Osteocyte (in vitro differentiated cells): ENCODE data around the gene OIT3. TPM values are rescaled to one million over a fixed set of nuclear protein-coding genes. Genes with fewer than 3 reads are reported as not detected.
A peak's percentile ranks its signal among the peaks of the same experiment; 100 is the strongest.
"Not testable (repeated sequence)": the region's sequence is repeated elsewhere in the genome, so short reads cannot be mapped to it uniquely, and the experiment has no call there.

Experiments used
- DNase-seq: peaks from one replicate; pipeline ENCODE4 v3.0.0; 2021; ENCODE audit warnings: mixed read lengths; ENCODE audit not compliant: unreplicated experiment; ENCODE audit errors: extremely low spot score
- H3K27ac Mint-ChIP-seq: one replicate; pipeline ENCODE4 v1.8.0; 2021; ENCODE audit warnings: mild to moderate bottlenecking, mixed read lengths; ENCODE audit not compliant: unreplicated experiment
- H3K27me3 Mint-ChIP-seq: one replicate; pipeline ENCODE4 v1.8.0; 2021; ENCODE audit warnings: mixed read lengths; ENCODE audit not compliant: unreplicated experiment
- H3K36me3 Mint-ChIP-seq: one replicate; pipeline ENCODE4 v1.8.0; 2021; ENCODE audit warnings: mixed read lengths; ENCODE audit not compliant: unreplicated experiment
- H3K4me1 Mint-ChIP-seq: one replicate; pipeline ENCODE4 v1.8.0; 2021; ENCODE audit warnings: mixed read lengths; ENCODE audit not compliant: unreplicated experiment
- H3K4me3 Mint-ChIP-seq: one replicate; pipeline ENCODE4 v1.8.0; 2021; ENCODE audit warnings: mild to moderate bottlenecking, moderate library complexity, mixed read lengths; ENCODE audit not compliant: unreplicated experiment
- H3K9me3 Mint-ChIP-seq: one replicate; pipeline ENCODE4 v1.8.0; 2021; ENCODE audit warnings: mixed read lengths; ENCODE audit not compliant: unreplicated experiment
- total RNA-seq: library from RNA; stranded (reverse); gene quantifications from 2 replicates; pipeline ENCODE4 v1.2.1, GENCODE V29; 2021
- TF ChIP-seq, protein P1 (sequence below): fragments of 200-600 bp; sonication (generic); IDR thresholded peaks from 2 replicates; pipeline ENCODE4 v1.5.0; 2021; ENCODE audit warnings: antibody characterized with exemption, mild to moderate bottlenecking, moderate library complexity

Gene OIT3
- total RNA-seq, 1 donor from 2014 or later: 0.19 TPM

- Mint-ChIP-seq H3K27ac (no peak overlapping the region), H3K36me3 (peaks cover 2% of the 10 kb centered on the region), H3K9me3 (no peaks in the 10 kb centered on the region), H3K27me3 (no peaks in the 10 kb centered on the region), H3K4me3 (no peak overlapping the region), H3K4me1 (no peaks in the 10 kb centered on the region)
- DNase-seq: no peak
- TF ChIP-seq, protein P1, sequence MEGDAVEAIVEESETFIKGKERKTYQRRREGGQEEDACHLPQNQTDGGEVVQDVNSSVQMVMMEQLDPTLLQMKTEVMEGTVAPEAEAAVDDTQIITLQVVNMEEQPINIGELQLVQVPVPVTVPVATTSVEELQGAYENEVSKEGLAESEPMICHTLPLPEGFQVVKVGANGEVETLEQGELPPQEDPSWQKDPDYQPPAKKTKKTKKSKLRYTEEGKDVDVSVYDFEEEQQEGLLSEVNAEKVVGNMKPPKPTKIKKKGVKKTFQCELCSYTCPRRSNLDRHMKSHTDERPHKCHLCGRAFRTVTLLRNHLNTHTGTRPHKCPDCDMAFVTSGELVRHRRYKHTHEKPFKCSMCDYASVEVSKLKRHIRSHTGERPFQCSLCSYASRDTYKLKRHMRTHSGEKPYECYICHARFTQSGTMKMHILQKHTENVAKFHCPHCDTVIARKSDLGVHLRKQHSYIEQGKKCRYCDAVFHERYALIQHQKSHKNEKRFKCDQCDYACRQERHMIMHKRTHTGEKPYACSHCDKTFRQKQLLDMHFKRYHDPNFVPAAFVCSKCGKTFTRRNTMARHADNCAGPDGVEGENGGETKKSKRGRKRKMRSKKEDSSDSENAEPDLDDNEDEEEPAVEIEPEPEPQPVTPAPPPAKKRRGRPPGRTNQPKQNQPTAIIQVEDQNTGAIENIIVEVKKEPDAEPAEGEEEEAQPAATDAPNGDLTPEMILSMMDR: no peak
These were observed 12.9 kb downstream of the OIT3 start for GRCh38 chr10:72906446-72906845.

- Mint-ChIP-seq H3K27me3 (no peaks in the 10 kb centered on the region), H3K4me3 (no peak overlapping the region), H3K9me3 (no peaks in the 10 kb centered on the region), H3K36me3 (peaks cover 8% of the 10 kb centered on the region), H3K27ac (no peak overlapping the region), H3K4me1 (no peaks in the 10 kb centered on the region)
- TF ChIP-seq, protein P1: no peak
- DNase-seq: no peak
These were observed 17.2 kb downstream of the OIT3 start for GRCh38 chr10:72910705-72911104.

- Mint-ChIP-seq H3K9me3 (no peaks in the 10 kb centered on the region), H3K36me3 (peaks cover 8% of the 10 kb centered on the region), H3K4me1 (peaks cover 6% of the 10 kb centered on the region), H3K27ac (no peak overlapping the region), H3K27me3 (no peaks in the 10 kb centered on the region), H3K4me3 (no peak overlapping the region)
- no peak for DNase-seq
- TF ChIP-seq, protein P1: no peak
These were observed 18.2 kb downstream of the OIT3 start for GRCh38 chr10:72911758-72912157.

GRCh38 chr10:72912736-72913135 lies 19.2 kb downstream of the OIT3 start:
- H3K27ac Mint-ChIP-seq: no peak overlapping the region
- no peaks in the 10 kb centered on the region for H3K9me3 Mint-ChIP-seq
- DNase-seq: no peak
- TF ChIP-seq, protein P1: no peak
- peaks cover 16% of the 10 kb centered on the region for H3K4me1 Mint-ChIP-seq
- H3K4me3 Mint-ChIP-seq: no peak overlapping the region
- H3K27me3 Mint-ChIP-seq: no peaks in the 10 kb centered on the region
- peaks cover 8% of the 10 kb centered on the region for H3K36me3 Mint-ChIP-seq

DNA sequence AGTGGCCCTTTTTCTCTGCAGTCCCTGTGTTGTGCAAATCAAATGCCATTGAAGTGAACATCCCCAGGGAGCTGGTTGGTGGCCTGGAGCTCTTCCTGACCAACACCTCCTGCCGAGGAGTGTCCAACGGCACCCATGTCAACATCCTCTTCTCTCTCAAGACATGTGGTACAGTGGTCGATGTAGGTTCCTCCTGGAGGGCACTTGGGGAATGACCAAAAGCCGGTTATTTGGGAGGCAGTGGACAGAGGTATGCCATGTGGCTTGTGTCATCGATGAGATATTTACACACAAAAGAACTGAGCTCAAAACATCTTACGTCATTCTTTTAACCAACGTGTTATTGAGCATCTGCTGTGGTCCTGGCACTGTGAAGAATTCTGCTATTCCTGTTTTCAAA lies 19.7 kb downstream of the OIT3 start:
- Mint-ChIP-seq H3K36me3 (peaks cover 8% of the 10 kb centered on the region), H3K4me3 (no peak overlapping the region), H3K9me3 (no peaks in the 10 kb centered on the region), H3K27me3 (no peaks in the 10 kb centered on the region), H3K4me1 (peaks cover 22% of the 10 kb centered on the region), H3K27ac (no peak overlapping the region)
- DNase-seq: no peak
- TF ChIP-seq, protein P1: no peak

DNA sequence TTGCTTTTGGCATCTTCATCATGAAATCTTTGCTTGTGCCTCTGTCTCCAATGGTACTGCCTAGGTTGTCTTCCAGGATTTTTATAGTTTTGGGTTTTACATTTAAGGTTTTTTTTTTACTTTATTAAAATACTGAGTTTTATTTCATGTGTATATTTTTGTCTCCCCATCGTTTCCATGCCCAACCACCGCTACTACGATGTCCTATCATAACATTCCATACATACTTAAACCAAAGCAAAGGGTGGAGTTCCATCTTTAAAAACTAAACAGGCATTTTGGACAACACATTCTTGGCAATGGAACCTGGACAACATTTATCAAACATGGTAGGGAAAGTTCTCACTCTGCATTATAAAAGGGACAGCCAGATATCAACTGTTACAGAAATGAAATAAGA lies 23.7 kb downstream of the OIT3 start:
- H3K27ac Mint-ChIP-seq: peak overlapping the region; percentile 28
- peaks cover 35% of the 10 kb centered on the region for H3K36me3 Mint-ChIP-seq
- peaks cover 22% of the 10 kb centered on the region for H3K4me1 Mint-ChIP-seq
- peaks cover 24% of the 10 kb centered on the region for H3K9me3 Mint-ChIP-seq
- DNase-seq, H3K27me3 Mint-ChIP-seq, H3K4me3 Mint-ChIP-seq: not testable (repeated sequence)

GRCh38 chr10:72917803-72918332 lies 24.3 kb downstream of the OIT3 start:
- peaks cover 22% of the 10 kb centered on the region for H3K4me1 Mint-ChIP-seq
- peaks cover 36% of the 10 kb centered on the region for H3K36me3 Mint-ChIP-seq
- H3K4me3 Mint-ChIP-seq, DNase-seq, H3K27me3 Mint-ChIP-seq: not testable (repeated sequence)
- H3K9me3 Mint-ChIP-seq: peaks cover 24% of the 10 kb centered on the region
- H3K27ac Mint-ChIP-seq: peak overlapping the region; percentile 28
